Measurements from ENCODE around the gene PCDH7.

DNA sequence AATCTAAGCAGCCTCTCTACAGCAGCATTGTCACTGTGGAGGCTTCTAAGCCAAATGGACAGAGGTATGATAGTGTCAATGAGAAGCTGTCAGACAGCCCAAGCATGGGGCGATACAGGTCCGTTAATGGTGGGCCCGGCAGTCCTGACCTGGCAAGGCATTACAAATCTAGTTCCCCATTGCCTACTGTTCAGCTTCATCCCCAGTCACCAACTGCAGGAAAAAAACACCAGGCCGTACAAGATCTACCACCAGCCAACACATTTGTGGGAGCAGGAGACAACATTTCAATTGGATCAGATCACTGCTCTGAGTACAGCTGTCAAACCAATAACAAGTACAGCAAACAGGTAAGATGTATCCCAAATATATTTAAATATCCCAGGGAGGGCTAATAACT is 4.1 kb downstream of the PCDH7 start:
- TF ChIP-seq, protein P1, sequence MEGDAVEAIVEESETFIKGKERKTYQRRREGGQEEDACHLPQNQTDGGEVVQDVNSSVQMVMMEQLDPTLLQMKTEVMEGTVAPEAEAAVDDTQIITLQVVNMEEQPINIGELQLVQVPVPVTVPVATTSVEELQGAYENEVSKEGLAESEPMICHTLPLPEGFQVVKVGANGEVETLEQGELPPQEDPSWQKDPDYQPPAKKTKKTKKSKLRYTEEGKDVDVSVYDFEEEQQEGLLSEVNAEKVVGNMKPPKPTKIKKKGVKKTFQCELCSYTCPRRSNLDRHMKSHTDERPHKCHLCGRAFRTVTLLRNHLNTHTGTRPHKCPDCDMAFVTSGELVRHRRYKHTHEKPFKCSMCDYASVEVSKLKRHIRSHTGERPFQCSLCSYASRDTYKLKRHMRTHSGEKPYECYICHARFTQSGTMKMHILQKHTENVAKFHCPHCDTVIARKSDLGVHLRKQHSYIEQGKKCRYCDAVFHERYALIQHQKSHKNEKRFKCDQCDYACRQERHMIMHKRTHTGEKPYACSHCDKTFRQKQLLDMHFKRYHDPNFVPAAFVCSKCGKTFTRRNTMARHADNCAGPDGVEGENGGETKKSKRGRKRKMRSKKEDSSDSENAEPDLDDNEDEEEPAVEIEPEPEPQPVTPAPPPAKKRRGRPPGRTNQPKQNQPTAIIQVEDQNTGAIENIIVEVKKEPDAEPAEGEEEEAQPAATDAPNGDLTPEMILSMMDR (IDR thresholded peaks at IDR 0.05) = no peak
- no peak for TF ChIP-seq CHD2 (IDR thresholded peaks at IDR 0.05; ENCODE audit: low read length, partially characterized antibody)
- no peak for TF ChIP-seq TCF12 (IDR thresholded peaks at IDR 0.05)
- TF ChIP-seq SIN3A (IDR thresholded peaks at IDR 0.05; ENCODE audit: borderline replicate concordance, low read depth, low read length) = no peak
- no peak for TF ChIP-seq RXRA (IDR thresholded peaks at IDR 0.05; ENCODE audit: borderline replicate concordance, low read depth)
- TF ChIP-seq GATA2 (CRISPR knock-in tag; IDR thresholded peaks at IDR 0.05) = no peak
- TF ChIP-seq TAF1 (IDR thresholded peaks at IDR 0.05; ENCODE audit: borderline replicate concordance, low read depth, low read length) = no peak
- no peak for TF ChIP-seq EP300 (IDR thresholded peaks at IDR 0.05; ENCODE audit: borderline replicate concordance in 1 of 2, low read depth in 1 of 2, low read length in 1 of 2)
- TF ChIP-seq SMC3 (IDR thresholded peaks at IDR 0.05; ENCODE audit: low read depth, low read length) = no peak
- TF ChIP-seq JUND (IDR thresholded peaks at IDR 0.05) = no peak
- TF ChIP-seq MEF2A (IDR thresholded peaks at IDR 0.05; ENCODE audit: borderline replicate concordance, low read depth) = no peak
- TF ChIP-seq ELF1 (IDR thresholded peaks at IDR 0.05) = no peak
- TF ChIP-seq POLR2AphosphoS5 (IDR thresholded peaks at IDR 0.05; ENCODE audit: low read depth, low read length) = no peak
- TF ChIP-seq YY1 (IDR thresholded peaks at IDR 0.05; ENCODE audit: low read depth) = no peak

All from SK-N-SH (cell line).